Neuronal stem cell (in vitro differentiated cells): Measurements from ENCODE around the gene CYP3A7.
"Not testable (repeated sequence)": the region's sequence is repeated elsewhere in the genome, so short reads cannot be mapped to it uniquely, and the experiment has no call there.

ENCODE experiments used
- DNase-seq: peaks from one replicate; pipeline ENCODE4 v3.0.0-alpha.2; 2013; ENCODE audit warnings: low spot score
- H2AFZ ChIP-seq: one replicate; pipeline ENCODE4 v1.6.1; 2013; ENCODE audit warnings: mild to moderate bottlenecking, low read length, inconsistent platforms
- H2AK5ac ChIP-seq: 2 replicates; pipeline ENCODE4 v1.6.1; 2013; ENCODE audit warnings: low read depth, mild to moderate bottlenecking, inconsistent platforms, low read length, moderate library complexity, mixed read lengths
- H2BK120ac ChIP-seq: 2 replicates; pipeline ENCODE4 v1.6.1; 2013; ENCODE audit warnings: low read depth, mild to moderate bottlenecking, inconsistent platforms, low read length, moderate library complexity, mixed read lengths
- H2BK12ac ChIP-seq: one replicate; pipeline ENCODE4 v1.6.1; 2013; ENCODE audit warnings: low read length, inconsistent platforms
- H2BK15ac ChIP-seq: 2 replicates; pipeline ENCODE4 v1.6.1; 2013; ENCODE audit warnings: mild to moderate bottlenecking, low read length, inconsistent platforms, mixed read lengths
- H2BK5ac ChIP-seq: one replicate; pipeline ENCODE4 v1.6.1; 2013; ENCODE audit warnings: inconsistent platforms, mild to moderate bottlenecking, low read length, moderate library complexity
- H3K14ac ChIP-seq: one replicate; pipeline ENCODE4 v1.6.1; 2013; ENCODE audit warnings: low read length, inconsistent platforms
- H3K18ac ChIP-seq: 2 replicates; pipeline ENCODE4 v1.6.1; 2013; ENCODE audit warnings: low read length, inconsistent platforms
- H3K23ac ChIP-seq: 2 replicates; pipeline ENCODE4 v1.6.1; 2013; ENCODE audit warnings: low read depth, mild to moderate bottlenecking, mixed read lengths, low read length, inconsistent platforms; ENCODE audit not compliant: poor library complexity
- H3K27ac ChIP-seq: replicated peaks from 3 replicates; pipeline ENCODE4 v1.5.1; 2013; ENCODE audit warnings: low read length, inconsistent platforms
- H3K27me3 ChIP-seq, 3 experiments: 2 replicates each; pipeline ENCODE4 v1.6.1; 2013; ENCODE audit warnings: low read length in 3 of 3, mild to moderate bottlenecking in 2 of 3, inconsistent platforms in 1 of 3, low read depth in 1 of 3, mixed read lengths in 1 of 3, moderate library complexity in 1 of 3; ENCODE audit not compliant: control insufficient read depth in 3 of 3, insufficient read depth in 3 of 3
- H3K36me3 ChIP-seq, 2 donors: replicated peaks in 1 of 2; 2 replicates each; pipeline ENCODE4 v1.6.1; 2013; ENCODE audit warnings: low read length in 2 of 2; ENCODE audit not compliant: control insufficient read depth in 2 of 2, insufficient read depth in 2 of 2
- H3K4ac ChIP-seq: 2 replicates; pipeline ENCODE4 v1.6.1; 2013; ENCODE audit warnings: inconsistent platforms, mild to moderate bottlenecking, low read length, moderate library complexity
- H3K4me1 ChIP-seq, 2 donors: 1 replicate in 1 of 2; 2 replicates in 1 of 2; pipeline ENCODE4 v1.6.1; 2013; ENCODE audit warnings: low read length in 2 of 2, low read depth in 1 of 2; ENCODE audit not compliant: control insufficient read depth in 2 of 2, insufficient read depth in 1 of 2
- H3K4me2 ChIP-seq: one replicate; pipeline ENCODE4 v1.6.1; 2013; ENCODE audit warnings: mild to moderate bottlenecking, low read length, inconsistent platforms; ENCODE audit not compliant: insufficient read depth, poor library complexity, severe bottlenecking
- H3K4me3 ChIP-seq, 2 donors: 2 replicates each; pipeline ENCODE4 v1.5.1; 2013; ENCODE audit warnings: low read length in 2 of 2, mild to moderate bottlenecking in 2 of 2, inconsistent platforms in 1 of 2, moderate library complexity in 1 of 2
- H3K79me1 ChIP-seq: one replicate; pipeline ENCODE4 v1.6.1; 2013; ENCODE audit warnings: low read depth, mild to moderate bottlenecking, inconsistent platforms, low read length, moderate library complexity
- H3K9ac ChIP-seq: one replicate; pipeline ENCODE4 v1.6.1; 2013; ENCODE audit warnings: mild to moderate bottlenecking, low read depth, low read length, inconsistent platforms; ENCODE audit not compliant: poor library complexity
- H3K9me3 ChIP-seq, 2 donors: replicated peaks in 1 of 2; 2 replicates each; pipeline versions ENCODE3 to v1.6.1; 2013; ENCODE audit warnings: low read length in 2 of 2, mild to moderate bottlenecking in 2 of 2, inconsistent platforms in 1 of 2, low read depth in 1 of 2, mixed read lengths in 1 of 2, moderate library complexity in 1 of 2; ENCODE audit not compliant: control insufficient read depth in 2 of 2, insufficient read depth in 1 of 2
- H4K8ac ChIP-seq: one replicate; pipeline ENCODE4 v1.6.1; 2013; ENCODE audit warnings: low read depth, mild to moderate bottlenecking, inconsistent platforms, low read length, moderate library complexity
- H4K91ac ChIP-seq: one replicate; pipeline ENCODE4 v1.6.1; 2013; ENCODE audit warnings: low read length, low read depth, mild to moderate bottlenecking, inconsistent platforms; ENCODE audit not compliant: poor library complexity
- WGBS, 2 donors: extraction: QIAGEN DNeasy Blood & Tissue Kit; methylation state at CpG; one replicate each; pipeline ENCODE4 v1.1.7; 2013; ENCODE audit warnings: missing lambda C conversion rate in 2 of 2, mixed read lengths in 1 of 2; ENCODE audit not compliant: insufficient read length in 2 of 2, insufficient replicate concordance in 1 of 2; ENCODE audit errors: extremely low coverage in 2 of 2; 5-methylcytosine and 5-hydroxymethylcytosine counted together

The CYP3A7 gene

DNA sequence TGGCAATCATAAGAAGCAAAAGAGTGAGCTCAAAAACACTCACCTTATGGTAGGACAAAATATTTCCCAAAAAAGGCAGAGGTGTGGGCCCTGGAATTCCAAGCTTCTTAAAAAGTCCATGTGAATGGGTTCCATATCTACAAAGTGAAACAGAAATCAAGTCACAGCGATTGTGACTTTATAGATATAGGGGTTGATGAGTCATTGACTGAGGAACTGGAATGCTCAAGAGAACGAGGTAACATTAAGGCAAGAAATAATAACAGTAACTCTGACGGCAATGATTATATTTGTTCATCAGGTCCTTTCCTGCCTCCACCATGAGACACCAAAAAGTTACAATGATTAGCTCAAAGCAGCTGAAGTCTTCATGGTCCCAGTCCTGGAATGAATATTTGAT is 45.0 kb upstream of the CYP3A7 start:
- no peak overlapping the region for H2AK5ac ChIP-seq
- no peak overlapping the region for H3K27ac ChIP-seq

DNA sequence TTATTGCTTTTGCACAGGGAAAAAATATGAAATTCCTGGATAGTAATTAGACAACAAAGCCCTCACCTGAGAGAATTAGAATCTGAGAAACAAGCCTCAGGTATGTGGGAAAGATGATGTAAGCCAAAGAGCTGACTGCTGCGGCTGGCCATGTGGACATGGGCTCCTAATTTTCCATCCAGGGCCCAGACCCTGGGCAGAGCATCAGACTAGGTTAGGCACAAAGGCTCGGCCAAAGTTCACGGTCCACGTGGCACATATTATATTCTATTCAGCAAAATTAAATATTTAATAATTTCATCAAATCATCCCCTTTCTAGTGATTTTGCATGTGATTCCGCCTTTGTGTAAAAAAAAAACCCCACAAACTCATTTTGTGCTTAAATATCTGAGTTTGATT is 43.9 kb upstream of the CYP3A7 start:
- no peak overlapping the region for H3K18ac ChIP-seq
- no peaks in the 10 kb centered on the region for H3K4me1 ChIP-seq
- H3K9ac ChIP-seq: no peak overlapping the region
- H2BK15ac ChIP-seq: no peak overlapping the region
- H3K23ac ChIP-seq: no peak overlapping the region
- no peak overlapping the region for H3K4me2 ChIP-seq
- H3K14ac ChIP-seq: no peak overlapping the region
- H2BK12ac ChIP-seq: no peak overlapping the region
- H4K91ac ChIP-seq: no peak overlapping the region
- no peak overlapping the region for H2AK5ac ChIP-seq
- H3K27ac ChIP-seq: no peak overlapping the region
- H2BK120ac ChIP-seq: no peak overlapping the region
- no peak overlapping the region for H3K4me3 ChIP-seq
- H3K27me3 ChIP-seq: peaks cover 0 to 5% (median 0%) of the 10 kb centered on the region in 3 experiments
- H3K79me1 ChIP-seq: no peaks in the 10 kb centered on the region
- no peak overlapping the region for H2AFZ ChIP-seq
- WGBS, 2 donors: no CpG with 5 or more reads among the region's 5 CpGs
- no peaks in the 10 kb centered on the region for H3K9me3 ChIP-seq
- no peak overlapping the region for H2BK5ac ChIP-seq
- no peaks in the 10 kb centered on the region for H3K36me3 ChIP-seq
- no peak for DNase-seq
- no peak overlapping the region for H4K8ac ChIP-seq
- H3K4ac ChIP-seq: no peak overlapping the region

More for the DNA sequence above, 45.0 kb upstream of the CYP3A7 start:
- H2BK12ac ChIP-seq: no peak overlapping the region
- H2AFZ ChIP-seq: no peak overlapping the region
- no peak overlapping the region for H2BK120ac ChIP-seq
- DNase-seq: no peak
- WGBS, 2 donors: no CpG with 5 or more reads among the region's 3 CpGs
- H3K4me1 ChIP-seq: no peaks in the 10 kb centered on the region
- H3K18ac ChIP-seq: no peak overlapping the region
- no peak overlapping the region for H3K14ac ChIP-seq
- H3K27me3 ChIP-seq: peaks cover 0 to 5% (median 0%) of the 10 kb centered on the region in 3 experiments
- H3K4me2 ChIP-seq: no peak overlapping the region
- no peaks in the 10 kb centered on the region for H3K79me1 ChIP-seq
- H3K4me3 ChIP-seq: no peak overlapping the region
- no peak overlapping the region for H4K8ac ChIP-seq
- H3K4ac ChIP-seq: no peak overlapping the region
- no peaks in the 10 kb centered on the region for H3K9me3 ChIP-seq
- no peak overlapping the region for H2BK5ac ChIP-seq
- no peak overlapping the region for H4K91ac ChIP-seq
- H3K9ac ChIP-seq: no peak overlapping the region
- no peaks in the 10 kb centered on the region for H3K36me3 ChIP-seq
- H3K23ac ChIP-seq: no peak overlapping the region
- H2BK15ac ChIP-seq: no peak overlapping the region

DNA sequence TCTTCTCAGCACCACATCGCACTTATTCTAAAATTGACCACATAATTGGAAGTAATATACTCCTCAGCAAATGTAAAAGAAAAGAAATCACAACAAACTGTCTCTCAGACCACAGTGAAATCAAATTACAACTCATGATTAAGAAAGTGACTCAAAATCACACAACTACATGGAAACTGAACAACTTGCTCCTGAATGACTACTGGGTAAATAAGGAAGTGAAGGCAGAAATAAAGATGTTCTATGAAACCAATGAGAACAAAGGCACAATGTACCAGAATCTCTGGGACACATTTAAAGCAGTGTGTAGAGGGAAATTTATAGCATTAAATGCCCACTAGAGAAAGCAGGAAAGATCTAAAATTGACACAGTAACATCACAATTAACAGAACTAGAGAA is 38.4 kb upstream of the CYP3A7 start:
- H3K36me3 ChIP-seq, H3K27ac ChIP-seq, H2AK5ac ChIP-seq, H4K8ac ChIP-seq, DNase-seq, H3K4me2 ChIP-seq, H3K23ac ChIP-seq, H3K18ac ChIP-seq, H3K4me1 ChIP-seq, H3K4me3 ChIP-seq, H2BK15ac ChIP-seq, H3K27me3 ChIP-seq, H3K4ac ChIP-seq, H4K91ac ChIP-seq, H2BK120ac ChIP-seq, H3K79me1 ChIP-seq, H3K9me3 ChIP-seq, H2BK12ac ChIP-seq, H3K9ac ChIP-seq, H2BK5ac ChIP-seq, H2AFZ ChIP-seq, H3K14ac ChIP-seq: not testable (repeated sequence)
- WGBS, 2 donors: no CpG with 5 or more reads among the region's 1 CpG

DNA sequence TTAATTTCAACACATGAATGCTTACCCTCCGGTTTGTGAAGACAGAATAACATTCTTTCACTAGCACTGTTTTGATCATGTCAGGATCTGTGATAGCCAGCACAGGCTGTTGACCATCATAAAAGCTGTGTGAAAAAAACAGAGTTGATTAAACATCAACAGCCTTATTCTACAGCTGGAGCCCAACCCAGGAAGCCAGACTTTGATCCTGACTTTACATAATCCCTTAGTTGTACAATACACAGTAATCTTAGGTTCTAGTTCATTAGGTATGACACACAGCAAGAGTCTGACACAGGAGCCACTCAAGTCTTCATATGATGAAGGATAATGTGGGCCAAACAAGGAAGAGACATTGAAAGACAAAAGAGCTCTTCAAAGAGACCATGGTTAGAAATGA is 37.6 kb upstream of the CYP3A7 start:
- H3K4me3 ChIP-seq: no peak overlapping the region
- no peak overlapping the region for H2AFZ ChIP-seq
- no peak overlapping the region for H3K4ac ChIP-seq
- no peak overlapping the region for H2BK15ac ChIP-seq
- H3K14ac ChIP-seq: no peak overlapping the region
- H2BK12ac ChIP-seq: no peak overlapping the region
- H3K4me2 ChIP-seq: no peak overlapping the region
- H3K36me3 ChIP-seq: no peaks in the 10 kb centered on the region
- no peak overlapping the region for H2BK5ac ChIP-seq
- H3K79me1 ChIP-seq: no peaks in the 10 kb centered on the region
- no peaks in the 10 kb centered on the region for H3K4me1 ChIP-seq
- H3K27ac ChIP-seq: no peak overlapping the region
- no peak overlapping the region for H3K18ac ChIP-seq
- no peak overlapping the region for H3K23ac ChIP-seq
- no peaks in the 10 kb centered on the region for H3K27me3 ChIP-seq
- no peak overlapping the region for H4K91ac ChIP-seq
- no peak overlapping the region for H2BK120ac ChIP-seq
- no peak overlapping the region for H3K9ac ChIP-seq
- DNase-seq: no peak
- H3K9me3 ChIP-seq: no peaks in the 10 kb centered on the region
- no CpG with 5 or more reads among the region's 1 CpG for WGBS, 2 donors
- no peak overlapping the region for H2AK5ac ChIP-seq
- no peak overlapping the region for H4K8ac ChIP-seq
